GM21723 (cell line): Measurements from ENCODE around the gene OGFR.

Experiments used
- ATAC-seq: cut with Tn5 transposase; IDR thresholded peaks from one replicate; pipeline ENCODE4 v1.9.1; 2021; ENCODE audit warnings: mild to moderate bottlenecking, moderate library complexity; ENCODE audit not compliant: unreplicated experiment

Gene OGFR

GRCh38 chr20:62814060-62814708 is 9.5 kb downstream of the OGFR start:
- ATAC-seq: no peak

GRCh38 chr20:62814709-62815065 is 10.1 kb downstream of the OGFR start:
- no peak for ATAC-seq

- no peak for ATAC-seq
Observed at GRCh38 chr20:62815066-62815991, 10.7 kb downstream of the OGFR start.

DNA sequence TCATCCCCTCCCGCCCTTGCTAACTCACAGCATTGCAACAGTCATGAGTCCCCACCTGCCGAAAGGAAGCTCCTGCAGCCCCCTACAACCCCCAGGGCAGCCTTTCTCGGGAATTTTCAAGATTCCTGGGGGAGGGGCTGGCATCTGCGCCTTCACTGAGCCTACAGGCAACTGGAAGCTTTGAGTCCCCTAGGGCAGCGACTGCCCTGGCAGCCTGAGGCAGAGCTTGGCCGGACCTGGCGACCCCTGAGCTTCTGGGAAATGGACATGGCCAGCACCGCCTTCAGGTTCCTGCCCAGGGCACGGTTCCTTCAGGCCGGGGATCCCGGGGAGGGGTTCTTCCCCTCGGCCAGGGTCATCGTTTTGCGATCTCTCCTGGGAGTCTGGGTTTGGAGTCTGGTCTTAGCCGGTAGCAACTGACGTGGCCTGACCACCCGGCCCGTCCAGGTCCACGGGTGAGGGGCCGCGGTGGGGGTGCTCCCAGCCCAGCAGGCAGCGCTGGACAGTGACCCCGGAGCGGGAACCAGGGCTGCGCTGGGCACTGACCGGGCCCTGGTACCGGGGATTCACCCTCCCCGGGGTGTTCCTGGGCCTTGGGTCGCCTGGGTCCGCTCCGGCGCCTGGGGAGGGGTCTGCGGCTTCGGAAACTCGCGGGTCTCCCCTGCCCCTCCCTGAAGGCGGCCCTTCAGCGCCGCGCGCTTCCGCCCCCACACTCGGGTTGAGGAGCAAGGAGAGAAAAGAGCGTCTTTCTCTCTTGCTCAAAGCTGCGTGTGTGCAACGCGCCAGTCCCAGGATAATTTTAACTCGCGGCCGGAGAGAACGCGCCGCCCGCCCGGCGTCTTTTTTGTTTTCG is 11.6 kb downstream of the OGFR start:
- no peak for ATAC-seq

DNA sequence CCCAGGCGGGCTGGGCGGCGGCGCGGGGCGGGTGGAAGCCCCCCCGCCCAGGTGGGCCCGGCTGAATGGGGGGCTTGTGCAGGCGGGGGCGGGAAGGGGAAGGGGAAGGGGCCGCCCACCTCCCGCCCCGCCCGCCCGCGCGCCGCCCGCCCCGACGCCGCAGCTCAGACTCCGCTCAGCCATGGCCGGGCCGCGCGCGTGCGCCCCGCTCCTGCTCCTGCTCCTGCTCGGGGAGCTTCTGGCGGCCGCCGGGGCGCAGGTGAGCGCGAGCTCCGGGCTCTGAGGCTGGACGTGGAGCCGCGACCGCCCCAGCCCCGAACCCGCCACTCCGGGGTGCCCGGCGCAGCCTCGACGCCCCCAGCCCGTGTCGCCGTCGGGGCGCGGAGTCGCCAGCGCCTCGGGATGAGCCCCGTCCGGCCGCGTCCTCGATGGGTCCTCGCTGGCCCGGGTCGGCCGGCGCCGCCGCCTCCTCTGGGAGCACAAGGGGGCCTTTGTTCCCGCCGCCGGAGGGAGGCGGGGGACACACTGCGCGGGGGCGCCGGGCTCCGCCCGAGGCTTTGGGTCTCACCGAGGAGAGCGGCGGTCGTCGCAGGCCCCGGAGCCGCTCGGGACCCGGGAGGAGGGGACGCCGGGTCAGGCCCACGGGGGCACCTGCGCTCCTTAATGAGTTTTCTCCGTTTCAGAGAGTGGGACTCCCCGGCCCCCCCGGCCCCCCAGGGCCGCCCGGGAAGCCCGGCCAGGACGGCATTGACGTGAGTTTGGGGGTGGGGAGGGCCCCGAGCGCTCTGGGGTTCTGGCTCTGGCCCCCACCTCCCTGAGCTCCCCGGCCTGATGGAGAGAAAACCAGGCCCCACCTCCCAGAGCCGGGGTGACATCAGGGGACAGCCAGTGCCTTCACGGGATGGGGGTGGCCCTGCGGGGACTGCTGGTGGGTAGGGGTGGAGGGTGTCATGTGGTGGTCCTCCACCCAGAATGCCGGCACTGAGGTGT is 12.5 kb downstream of the OGFR start, which contains the start of gene COL9A3:
COL9A3 (plus strand) TSS at position 167 of the 990 bp plus-strand sequence; CDS start at position 182, 15 bp downstream.
- ATAC-seq: no peak

DNA sequence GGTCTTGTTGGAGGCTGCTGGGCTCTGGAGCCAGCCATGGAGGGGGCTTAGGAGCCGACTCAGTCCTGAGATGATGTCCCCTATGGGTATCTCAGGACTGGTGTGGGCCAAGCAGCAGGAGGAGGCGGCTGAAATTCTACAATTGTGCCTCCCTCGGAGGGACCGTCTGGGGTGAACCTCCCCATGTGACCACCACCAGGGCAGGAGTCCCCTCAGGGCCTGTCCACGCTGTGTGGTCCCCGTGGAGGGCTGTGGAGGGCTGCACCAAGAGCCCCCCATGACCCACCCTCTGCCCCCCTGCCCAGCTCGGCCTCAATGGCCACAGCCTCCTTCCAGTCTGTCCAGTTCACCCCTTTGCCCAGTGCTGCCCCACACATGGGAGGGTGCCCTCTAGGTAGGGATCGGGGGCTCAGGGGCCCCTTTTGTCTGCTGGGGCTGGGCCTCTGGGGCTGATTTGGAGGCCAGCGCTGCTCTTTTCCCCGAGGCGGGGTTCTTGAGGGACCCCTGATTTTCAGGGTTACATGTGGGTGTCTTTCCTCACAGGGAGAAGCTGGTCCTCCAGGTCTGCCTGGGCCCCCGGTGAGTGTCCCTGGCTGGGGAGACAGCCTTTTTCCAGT is 13.4 kb downstream of the OGFR start:
- no peak for ATAC-seq

DNA sequence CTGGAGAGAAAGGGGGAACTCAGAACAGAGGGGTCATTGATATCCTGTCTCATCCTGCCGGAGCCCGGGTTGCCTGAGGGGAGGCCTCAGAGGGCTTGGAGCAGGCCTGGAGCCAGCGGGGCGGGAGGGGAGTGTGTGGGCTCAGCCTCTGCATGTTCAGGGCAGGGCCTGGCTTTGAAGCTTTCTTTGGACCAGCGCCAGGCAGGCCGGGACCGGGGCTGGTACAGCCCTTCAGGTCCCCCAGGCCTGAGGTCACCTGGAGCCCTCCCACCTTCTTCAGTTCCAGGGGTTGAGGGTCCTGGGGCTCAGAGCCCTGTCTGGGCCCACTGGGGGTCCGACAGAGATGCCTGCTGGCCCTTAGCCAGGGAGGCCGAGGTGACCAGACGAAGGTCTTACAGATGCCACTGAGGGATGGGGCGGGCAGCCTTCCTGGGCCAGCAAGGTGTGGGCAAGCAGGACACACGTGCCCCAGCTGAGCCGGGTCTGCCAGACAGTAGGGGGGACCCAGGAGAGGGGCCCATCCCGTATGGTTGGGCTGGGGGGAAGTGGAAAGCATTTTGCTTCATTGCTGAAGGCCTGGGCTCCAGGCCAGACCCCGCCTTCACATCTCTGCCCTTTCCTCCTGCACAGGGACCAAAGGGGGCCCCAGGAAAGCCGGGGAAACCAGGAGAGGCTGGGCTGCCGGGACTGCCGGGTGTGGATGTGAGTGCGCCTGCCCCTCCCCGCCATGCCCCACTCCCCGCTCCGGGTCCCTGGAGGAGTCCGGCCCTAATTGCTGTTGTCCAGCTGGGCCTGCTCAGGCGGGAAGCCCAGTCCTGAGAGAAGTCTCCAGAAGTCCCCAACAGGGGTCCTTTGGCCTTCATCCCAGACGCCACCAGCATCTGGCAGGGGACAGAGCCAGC is 14.2 kb downstream of the OGFR start:
- ATAC-seq: no peak

DNA sequence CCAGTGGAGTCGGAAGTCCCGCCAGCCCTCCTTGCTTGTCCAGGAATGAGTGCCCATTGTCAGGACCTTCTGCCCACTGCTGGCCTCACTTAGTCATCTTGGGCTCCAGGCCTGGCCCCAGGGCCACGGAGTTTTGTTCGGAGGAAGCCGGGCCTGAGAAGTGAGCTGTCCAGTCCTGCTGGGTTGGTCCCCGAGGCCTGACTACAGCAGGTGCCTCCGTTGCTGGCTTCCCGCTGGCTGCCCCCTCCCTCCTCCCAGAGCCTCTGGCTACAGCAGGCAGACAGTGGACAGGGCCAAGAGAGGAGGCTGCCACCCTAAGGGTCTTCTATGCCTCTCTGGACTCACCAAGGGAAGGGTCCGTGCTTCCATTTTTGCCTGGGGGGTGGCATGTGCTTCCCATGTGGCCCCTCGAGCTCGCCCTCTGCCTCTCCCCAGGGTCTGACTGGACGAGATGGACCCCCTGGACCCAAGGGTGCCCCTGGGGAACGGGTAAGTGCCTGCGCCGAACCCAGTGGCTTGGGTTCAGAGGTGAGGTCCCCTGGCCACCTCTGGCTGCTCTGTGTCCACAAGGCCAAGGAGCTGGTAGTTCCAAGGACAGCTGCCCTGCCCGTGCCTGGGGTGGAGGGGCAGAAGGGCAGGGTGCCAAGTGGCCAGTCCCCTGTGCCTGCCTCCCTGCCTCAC is 15.0 kb downstream of the OGFR start:
- no peak for ATAC-seq

DNA sequence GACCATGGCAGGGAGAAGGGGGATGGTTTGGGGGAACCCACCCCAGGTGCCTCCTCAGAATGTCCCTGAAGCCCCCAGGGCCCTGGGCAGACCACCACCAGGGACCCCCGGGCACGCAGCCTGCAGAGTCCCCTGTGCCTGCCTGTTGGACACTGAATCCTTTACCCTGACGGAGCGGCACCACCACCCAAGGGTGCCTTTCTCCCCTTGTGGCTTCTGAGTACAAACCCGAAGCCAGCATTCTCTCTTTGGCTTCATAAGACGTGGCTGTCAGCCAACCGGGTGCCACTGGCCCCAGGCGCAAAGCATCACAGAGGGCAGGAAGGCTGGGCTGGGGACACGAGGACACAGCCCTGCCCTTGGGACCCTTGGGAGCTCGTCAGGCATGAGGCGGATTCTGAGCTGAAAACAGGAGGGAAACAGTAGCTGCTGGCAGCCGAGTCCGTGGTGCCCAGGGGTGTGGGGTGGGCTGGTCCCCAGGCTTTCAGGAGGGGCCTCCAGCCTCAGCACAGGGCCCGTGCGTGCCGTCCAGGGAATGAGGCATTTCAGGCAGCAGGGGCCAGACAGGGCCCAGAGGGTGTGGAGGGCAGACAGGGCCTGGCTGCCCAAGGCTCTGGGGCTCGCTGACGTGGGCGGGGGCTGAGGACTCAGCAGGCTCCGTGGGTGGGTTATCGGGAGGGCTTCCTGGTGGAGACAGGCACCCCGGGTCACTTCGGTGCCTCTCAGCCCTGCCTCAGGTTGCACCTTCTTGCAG is 15.8 kb downstream of the OGFR start:
- no peak for ATAC-seq

- ATAC-seq: no peak
Observed at GRCh38 chr20:62820962-62821725, 16.5 kb downstream of the OGFR start.

- ATAC-seq: no peak
Observed at GRCh38 chr20:62821726-62822210, 17.1 kb downstream of the OGFR start.

GRCh38 chr20:62822239-62822787 is 17.7 kb downstream of the OGFR start:
- ATAC-seq: no peak

GRCh38 chr20:62822788-62823651 is 18.4 kb downstream of the OGFR start:
- peak; percentile 45 for ATAC-seq

DNA sequence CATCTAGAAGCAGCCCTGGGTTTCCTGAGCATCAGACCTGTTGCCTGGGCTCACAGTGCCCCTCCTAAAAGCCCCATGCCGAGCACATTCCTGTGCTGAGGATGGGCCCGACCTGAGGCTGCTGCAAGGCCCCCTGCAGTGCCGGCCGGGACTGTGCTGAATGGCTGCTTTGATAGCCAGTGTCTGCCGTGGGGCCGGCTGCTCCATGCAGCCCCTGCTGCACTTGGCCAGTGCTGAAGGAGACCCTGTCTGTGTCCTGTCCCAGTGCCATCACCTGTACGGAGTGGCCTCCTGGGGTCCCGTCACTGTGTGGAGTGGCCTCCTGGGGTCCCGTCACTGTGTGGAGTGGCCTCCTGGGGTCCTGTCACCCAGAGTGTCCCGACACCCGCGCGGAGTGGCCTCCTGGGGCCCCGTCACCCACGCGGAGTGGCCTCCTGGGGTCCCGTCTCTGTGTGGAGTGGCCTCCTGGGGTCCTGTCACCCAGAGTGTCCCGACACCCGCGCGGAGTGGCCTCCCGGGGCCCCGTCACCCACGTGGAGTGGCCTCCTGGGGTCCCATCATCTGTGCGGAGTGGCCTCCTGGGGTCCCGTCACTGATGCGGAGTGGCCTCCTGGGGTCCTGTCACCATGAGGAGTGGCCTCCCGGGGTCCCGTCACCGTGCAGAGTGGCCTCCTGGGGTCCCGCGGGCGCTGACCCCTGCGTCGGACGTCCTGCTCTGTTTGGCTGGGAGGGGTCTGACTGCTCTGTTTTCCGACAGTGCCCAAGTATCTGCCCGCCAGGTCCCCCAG is 19.2 kb downstream of the OGFR start:
- no peak for ATAC-seq
